Measurements from ENCODE around the gene KCNMB4.
"Not testable (repeated sequence)": the region's sequence is repeated elsewhere in the genome, so short reads cannot be mapped to it uniquely, and the experiment has no call there.

The KCNMB4 gene

GRCh38 chr12:70379846-70380245 is 13.8 kb downstream of the KCNMB4 start:
- DNase-seq, result no peak

- DNase-seq, result no peak
These were observed 17.4 kb downstream of the KCNMB4 start for GRCh38 chr12:70383484-70383883.

GRCh38 chr12:70383886-70384285 is 17.8 kb downstream of the KCNMB4 start:
- DNase-seq, result no peak

GRCh38 chr12:70386771-70387170 is 20.7 kb downstream of the KCNMB4 start:
- DNase-seq, result no peak

- DNase-seq, result no peak
These were observed 23.6 kb downstream of the KCNMB4 start for GRCh38 chr12:70389678-70390077.

- DNase-seq, result not testable (repeated sequence)
These were observed 26.5 kb downstream of the KCNMB4 start for GRCh38 chr12:70392631-70393030.

- no peak for DNase-seq
These were observed 27.9 kb downstream of the KCNMB4 start for GRCh38 chr12:70393787-70394499.

GRCh38 chr12:70398002-70398401 is 31.9 kb downstream of the KCNMB4 start:
- DNase-seq, result no peak

- DNase-seq, result no peak
These were observed 32.8 kb downstream of the KCNMB4 start for GRCh38 chr12:70398862-70399261.

- no peak for DNase-seq
These were observed 33.2 kb downstream of the KCNMB4 start for GRCh38 chr12:70399311-70399710.

- DNase-seq, result no peak
These were observed 34.0 kb downstream of the KCNMB4 start for GRCh38 chr12:70400124-70400523.

- DNase-seq, result no peak
These were observed 36.5 kb downstream of the KCNMB4 start for GRCh38 chr12:70402597-70402996.

- no peak for DNase-seq
These were observed 37.7 kb downstream of the KCNMB4 start for GRCh38 chr12:70403826-70404225.

GRCh38 chr12:70408004-70408790 is 42.1 kb downstream of the KCNMB4 start:
- DNase-seq, result no peak

- no peak for DNase-seq
These were observed 49.9 kb downstream of the KCNMB4 start for GRCh38 chr12:70415987-70416386.

GRCh38 chr12:70417121-70417520 is 51.0 kb downstream of the KCNMB4 start:
- no peak for DNase-seq

GRCh38 chr12:70418101-70418500 is 52.0 kb downstream of the KCNMB4 start:
- no peak for DNase-seq

GRCh38 chr12:70422631-70423030 is 56.5 kb downstream of the KCNMB4 start:
- no peak for DNase-seq

- DNase-seq, result no peak
These were observed 60.5 kb downstream of the KCNMB4 start for GRCh38 chr12:70426620-70427019.

- no peak for DNase-seq
These were observed 61.5 kb downstream of the KCNMB4 start for GRCh38 chr12:70427611-70428010.

GRCh38 chr12:70430400-70430799 is 64.3 kb downstream of the KCNMB4 start:
- DNase-seq, result no peak

GRCh38 chr12:70436836-70437235 is 70.7 kb downstream of the KCNMB4 start:
- DNase-seq, result no peak

GRCh38 chr12:70443062-70443673 is 77.1 kb downstream of the KCNMB4 start:
- no peak for DNase-seq

GRCh38 chr12:70444903-70445302 is 78.8 kb downstream of the KCNMB4 start:
- DNase-seq, result no peak

All from CD4-positive, alpha-beta T cell treated with Interleukin-1 beta for 1 hour (primary cell).